H9 (cell line): ENCODE data around the gene ARID2. TPM values are rescaled to one million over a fixed set of nuclear protein-coding genes. Genes with fewer than 3 reads are reported as not detected.

ENCODE experiments used
- DNase-seq: peaks from one replicate; pipeline ENCODE4 v3.0.0-alpha.2; 2017
- H2AFZ ChIP-seq: one replicate; pipeline ENCODE4 v1.6.1; 2013; ENCODE audit warnings: mild to moderate bottlenecking, low read length, control low read depth, moderate library complexity
- H2AK5ac ChIP-seq: 2 replicates; pipeline ENCODE4 v1.6.1; 2013; ENCODE audit warnings: low read length, control low read depth, mixed read lengths; ENCODE audit not compliant: insufficient read length
- H2BK120ac ChIP-seq: one replicate; pipeline ENCODE4 v1.6.1; 2013; ENCODE audit warnings: low read depth, mild to moderate bottlenecking, low read length, control low read depth, inconsistent platforms; ENCODE audit not compliant: poor library complexity, severe bottlenecking
- H2BK12ac ChIP-seq: 2 replicates; pipeline ENCODE4 v1.6.1; 2013; ENCODE audit warnings: low read length, control low read depth, mixed read lengths, low read depth; ENCODE audit not compliant: insufficient read length
- H2BK15ac ChIP-seq: 2 replicates; pipeline ENCODE4 v1.6.1; 2013; ENCODE audit warnings: low read depth, low read length, control low read depth
- H2BK20ac ChIP-seq: one replicate; pipeline ENCODE4 v1.6.1; 2013; ENCODE audit warnings: low read depth, mild to moderate bottlenecking, low read length, control low read depth, inconsistent platforms; ENCODE audit not compliant: poor library complexity, severe bottlenecking
- H2BK5ac ChIP-seq: 2 replicates; pipeline ENCODE4 v1.6.1; 2013; ENCODE audit warnings: low read length, control low read depth, mixed read lengths; ENCODE audit not compliant: insufficient read length
- H3K14ac ChIP-seq: 2 replicates; pipeline ENCODE4 v1.6.1; 2013; ENCODE audit warnings: low read length, control low read depth; ENCODE audit not compliant: insufficient read depth
- H3K18ac ChIP-seq: 2 replicates; pipeline ENCODE4 v1.6.1; 2013; ENCODE audit warnings: low read depth, mild to moderate bottlenecking, mixed read lengths, low read length, control low read depth; ENCODE audit not compliant: insufficient read length
- H3K23ac ChIP-seq: 2 replicates; pipeline ENCODE4 v1.6.1; 2013; ENCODE audit warnings: low read length, control low read depth, mixed read lengths, low read depth; ENCODE audit not compliant: insufficient read length
- H3K23me2 ChIP-seq: 2 replicates; pipeline ENCODE4 v1.6.1; 2013; ENCODE audit warnings: low read depth, mild to moderate bottlenecking, mixed read lengths, low read length, control low read depth; ENCODE audit not compliant: insufficient read length, poor library complexity, severe bottlenecking
- H3K27ac ChIP-seq: 2 replicates; pipeline ENCODE4 v1.5.1; 2013; ENCODE audit warnings: low read length, control low read depth, mixed read lengths, low read depth; ENCODE audit not compliant: insufficient read length
- H3K27me3 ChIP-seq: 2 replicates; pipeline ENCODE4 v1.6.1; 2013; ENCODE audit warnings: low read length, control low read depth, inconsistent platforms; ENCODE audit not compliant: insufficient read depth
- H3K4ac ChIP-seq: 2 replicates; pipeline ENCODE4 v1.6.1; 2013; ENCODE audit warnings: low read depth, mild to moderate bottlenecking, control low read depth, inconsistent platforms, low read length, moderate library complexity
- H3K4me1 ChIP-seq: 2 replicates; pipeline ENCODE4 v1.6.1; 2013; ENCODE audit warnings: low read length, control low read depth, inconsistent platforms; ENCODE audit not compliant: insufficient read depth
- H3K4me2 ChIP-seq: 2 replicates; pipeline ENCODE4 v1.6.1; 2013; ENCODE audit warnings: low read length, control low read depth, mixed read lengths; ENCODE audit not compliant: insufficient read length, insufficient read depth
- H3K56ac ChIP-seq: 2 replicates; pipeline ENCODE4 v1.6.1; 2013; ENCODE audit warnings: low read depth, mild to moderate bottlenecking, mixed read lengths, low read length, control low read depth; ENCODE audit not compliant: insufficient read length
- H3K79me1 ChIP-seq: 2 replicates; pipeline ENCODE4 v1.6.1; 2013; ENCODE audit warnings: low read depth, mild to moderate bottlenecking, moderate library complexity, low read length, control low read depth, inconsistent platforms; ENCODE audit not compliant: insufficient read depth, poor library complexity, severe bottlenecking
- H3K79me2 ChIP-seq: 2 replicates; pipeline ENCODE4 v1.6.1; 2013; ENCODE audit warnings: low read length, control low read depth, inconsistent platforms; ENCODE audit not compliant: insufficient read depth
- H3K9ac ChIP-seq: 2 replicates; pipeline ENCODE4 v1.6.1; 2013; ENCODE audit warnings: low read length, control low read depth, mixed read lengths; ENCODE audit not compliant: insufficient read length; ENCODE audit errors: extremely low read depth
- H3K9me3 ChIP-seq: one replicate; pipeline ENCODE4 v1.6.1; 2013; ENCODE audit warnings: low read depth, low read length, inconsistent platforms; ENCODE audit not compliant: control insufficient read depth
- H3T11ph ChIP-seq: one replicate; pipeline ENCODE4 v1.6.1; 2013; ENCODE audit warnings: mild to moderate bottlenecking, low read length, control low read depth, inconsistent platforms
- H4K20me1 ChIP-seq: one replicate; pipeline ENCODE4 v1.6.1; 2013; ENCODE audit not compliant: control insufficient read depth, insufficient read length, insufficient read depth
- H4K5ac ChIP-seq: 2 replicates; pipeline ENCODE4 v1.6.1; 2013; ENCODE audit warnings: low read depth, mild to moderate bottlenecking, mixed read lengths, low read length, control low read depth; ENCODE audit not compliant: insufficient read length
- H4K8ac ChIP-seq: replicated peaks from 2 replicates; pipeline ENCODE4 v1.6.1; 2013; ENCODE audit warnings: low read length, control low read depth, mixed read lengths, low read depth; ENCODE audit not compliant: insufficient read length
- H4K91ac ChIP-seq: 2 replicates; pipeline ENCODE4 v1.6.1; 2013; ENCODE audit warnings: low read depth, mild to moderate bottlenecking, moderate library complexity, mixed read lengths, low read length, control low read depth; ENCODE audit not compliant: insufficient read length
- H3K27ac Mint-ChIP-seq, 3 experiments: 2 replicates in 2 of 3; 3 replicates in 1 of 3; pipeline ENCODE4 v1.8.0; 2020 to 2021; ENCODE audit warnings: mixed read lengths in 3 of 3, mild to moderate bottlenecking in 1 of 3, moderate library complexity in 1 of 3
- H3K27me3 Mint-ChIP-seq: 2 replicates; pipeline ENCODE4 v1.8.0; 2021; ENCODE audit warnings: low read depth, mild to moderate bottlenecking, moderate library complexity, mixed read lengths
- H3K36me3 Mint-ChIP-seq, 3 experiments: 2 replicates in 2 of 3; 3 replicates in 1 of 3; pipeline ENCODE4 v1.8.0; 2020 to 2021; ENCODE audit warnings: low read depth in 3 of 3, mixed read lengths in 3 of 3; ENCODE audit not compliant: insufficient read depth in 1 of 3
- H3K4me1 Mint-ChIP-seq, 2 experiments: 2 replicates each; pipeline ENCODE4 v1.8.0; 2020; ENCODE audit warnings: mixed read lengths in 2 of 2
- H3K4me3 Mint-ChIP-seq, 2 experiments: 2 replicates in 1 of 2; 3 replicates in 1 of 2; pipeline ENCODE4 v1.8.0; 2020 to 2021; ENCODE audit warnings: mild to moderate bottlenecking in 2 of 2, mixed read lengths in 2 of 2, moderate library complexity in 1 of 2
- H3K9me3 Mint-ChIP-seq, 2 experiments: 2 replicates in 1 of 2; 3 replicates in 1 of 2; pipeline ENCODE4 v1.8.0; 2020; ENCODE audit warnings: mild to moderate bottlenecking in 2 of 2, mixed read lengths in 2 of 2, moderate library complexity in 1 of 2
- WGBS: extraction: QIAGEN DNeasy Blood & Tissue Kit; methylation state at CpG from one replicate; pipeline ENCODE4 v1.1.7; 2013; ENCODE audit warnings: missing lambda C conversion rate, low lambda C conversion rate, mixed read lengths; ENCODE audit not compliant: insufficient read length; ENCODE audit errors: extremely low coverage; 5-methylcytosine and 5-hydroxymethylcytosine counted together
- total RNA-seq: library from RNA; stranded (reverse); gene quantifications from 2 replicates; pipeline ENCODE4 v1.2.1, GENCODE V29; 2021
- TF ChIP-seq, protein P1 (sequence below): fragments of 200-600 bp; sonication (generic); conservative IDR thresholded peaks from 3 replicates; pipeline ENCODE4 v1.8.0; 2021; ENCODE audit warnings: antibody characterized with exemption, mild to moderate bottlenecking

ARID2 gene
- total RNA-seq, 1 experiment from 2014 or later: 63.8 TPM

DNA sequence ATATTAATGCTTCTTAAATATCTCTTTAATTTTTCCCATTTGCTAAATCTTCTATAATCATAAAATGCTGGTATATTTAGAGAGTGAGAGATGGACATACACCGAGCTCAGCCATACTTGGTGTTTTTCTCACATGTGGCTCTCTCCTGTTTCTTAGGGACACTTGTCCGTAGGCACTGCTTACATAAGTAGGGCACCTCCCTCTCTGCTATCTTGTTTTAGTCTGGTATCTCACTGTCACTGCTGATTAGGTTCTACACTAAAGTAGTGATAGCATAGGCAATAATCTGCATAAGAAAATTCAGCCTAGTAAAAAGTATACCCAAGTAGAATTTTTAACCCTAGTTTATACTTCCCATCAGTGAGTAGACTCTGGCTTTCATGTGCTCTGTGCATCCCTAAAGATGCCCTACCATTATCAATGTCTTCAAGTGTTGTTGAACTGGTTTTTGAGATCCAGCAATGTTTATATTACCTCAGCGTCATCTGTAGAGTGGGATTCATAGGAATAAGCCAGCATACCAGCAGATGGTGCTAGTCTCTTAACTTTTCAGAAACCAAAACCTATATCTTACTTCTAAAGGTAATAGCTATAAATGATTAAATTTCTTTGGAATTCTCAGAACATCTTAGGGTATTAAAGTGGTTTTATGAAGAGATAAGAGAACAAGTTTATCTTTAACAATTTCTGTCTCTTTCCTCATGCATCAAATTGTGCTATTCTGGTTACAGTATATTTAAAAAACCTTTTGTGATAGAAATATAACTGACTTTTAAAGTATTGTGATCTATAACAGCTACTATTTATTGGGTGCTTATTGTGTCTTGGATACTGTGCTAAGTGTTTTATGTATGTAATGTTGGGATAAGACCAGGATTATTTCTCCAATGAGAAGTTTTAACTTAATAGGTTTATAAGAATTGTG is 32.9 kb downstream of the ARID2 start:
- Histone ChIP-seq H3K27ac (no peak overlapping the region), H2BK12ac (no peak overlapping the region), H2BK15ac (no peak overlapping the region), H2BK20ac (no peak overlapping the region), H3K56ac (no peak overlapping the region), H2AK5ac (no peak overlapping the region), H4K91ac (no peak overlapping the region), H3K4ac (no peak overlapping the region), H4K5ac (no peak overlapping the region), H3K4me1 (no peaks in the 10 kb centered on the region), H3K23ac (no peak overlapping the region), H3K23me2 (no peaks in the 10 kb centered on the region), H4K8ac (no peak overlapping the region), H3T11ph (no peak overlapping the region), H3K9me3 (no peaks in the 10 kb centered on the region), H2BK120ac (no peak overlapping the region), H3K14ac (no peak overlapping the region), H2AFZ (no peak overlapping the region), H3K27me3 (no peaks in the 10 kb centered on the region), H3K79me2 (no peaks in the 10 kb centered on the region; the same call in 1 of the 2 replicates), H3K9ac (no peak overlapping the region), H3K4me2 (no peak overlapping the region), H3K18ac (no peak overlapping the region), H2BK5ac (no peak overlapping the region), H4K20me1 (no peaks in the 10 kb centered on the region), H3K79me1 (no peaks in the 10 kb centered on the region)
- H3K27ac Mint-ChIP-seq: peak overlapping the region in 1 of 3 experiments; percentile 66; a peak in 2 of 7 replicates
- TF ChIP-seq, protein P1, sequence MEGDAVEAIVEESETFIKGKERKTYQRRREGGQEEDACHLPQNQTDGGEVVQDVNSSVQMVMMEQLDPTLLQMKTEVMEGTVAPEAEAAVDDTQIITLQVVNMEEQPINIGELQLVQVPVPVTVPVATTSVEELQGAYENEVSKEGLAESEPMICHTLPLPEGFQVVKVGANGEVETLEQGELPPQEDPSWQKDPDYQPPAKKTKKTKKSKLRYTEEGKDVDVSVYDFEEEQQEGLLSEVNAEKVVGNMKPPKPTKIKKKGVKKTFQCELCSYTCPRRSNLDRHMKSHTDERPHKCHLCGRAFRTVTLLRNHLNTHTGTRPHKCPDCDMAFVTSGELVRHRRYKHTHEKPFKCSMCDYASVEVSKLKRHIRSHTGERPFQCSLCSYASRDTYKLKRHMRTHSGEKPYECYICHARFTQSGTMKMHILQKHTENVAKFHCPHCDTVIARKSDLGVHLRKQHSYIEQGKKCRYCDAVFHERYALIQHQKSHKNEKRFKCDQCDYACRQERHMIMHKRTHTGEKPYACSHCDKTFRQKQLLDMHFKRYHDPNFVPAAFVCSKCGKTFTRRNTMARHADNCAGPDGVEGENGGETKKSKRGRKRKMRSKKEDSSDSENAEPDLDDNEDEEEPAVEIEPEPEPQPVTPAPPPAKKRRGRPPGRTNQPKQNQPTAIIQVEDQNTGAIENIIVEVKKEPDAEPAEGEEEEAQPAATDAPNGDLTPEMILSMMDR: peak; percentile 65
- H3K4me1 Mint-ChIP-seq: peaks cover 37 to 50% of the 10 kb centered on the region in 2 experiments
- H3K27me3 Mint-ChIP-seq: no peaks in the 10 kb centered on the region
- H3K9me3 Mint-ChIP-seq: peaks cover 0 to 2% of the 10 kb centered on the region in 2 experiments; a peak in 1 of 5 replicates
- DNase-seq: no peak
- H3K36me3 Mint-ChIP-seq: peaks cover 0 to 6% (median 4%) of the 10 kb centered on the region in 3 experiments; a peak in 4 of 7 replicates
- no peak overlapping the region for H3K4me3 Mint-ChIP-seq
- no CpG with 5 or more reads among the region's 3 CpGs for WGBS
